ENCODE measurements around the gene RNF220.
"Not testable (repeated sequence)": the region's sequence is repeated elsewhere in the genome, so short reads cannot be mapped to it uniquely, and the experiment has no call there.

Gene RNF220

DNA sequence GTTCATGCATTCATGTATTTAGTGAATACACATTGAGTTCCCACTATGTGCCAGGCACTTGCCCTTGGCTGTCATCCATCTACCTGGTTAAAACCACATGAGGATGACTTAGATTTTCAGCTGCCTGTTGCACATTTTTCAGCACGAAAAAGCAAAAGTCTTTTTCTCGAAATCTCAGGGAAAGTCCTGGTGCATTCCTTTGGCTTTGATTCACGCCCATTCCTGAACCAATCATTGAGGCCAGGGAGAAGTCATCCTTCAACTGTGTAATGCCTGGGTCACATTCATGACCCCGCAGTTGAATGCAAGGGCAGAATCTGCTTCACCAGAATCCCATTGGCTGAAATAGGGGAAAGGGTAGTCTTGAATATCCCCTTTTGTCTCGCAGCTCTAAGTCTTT, 84.4 kb downstream of the RNF220 start:
- no peak for DNase-seq (ENCODE audit: low read depth)
- TF ChIP-seq, protein P1, sequence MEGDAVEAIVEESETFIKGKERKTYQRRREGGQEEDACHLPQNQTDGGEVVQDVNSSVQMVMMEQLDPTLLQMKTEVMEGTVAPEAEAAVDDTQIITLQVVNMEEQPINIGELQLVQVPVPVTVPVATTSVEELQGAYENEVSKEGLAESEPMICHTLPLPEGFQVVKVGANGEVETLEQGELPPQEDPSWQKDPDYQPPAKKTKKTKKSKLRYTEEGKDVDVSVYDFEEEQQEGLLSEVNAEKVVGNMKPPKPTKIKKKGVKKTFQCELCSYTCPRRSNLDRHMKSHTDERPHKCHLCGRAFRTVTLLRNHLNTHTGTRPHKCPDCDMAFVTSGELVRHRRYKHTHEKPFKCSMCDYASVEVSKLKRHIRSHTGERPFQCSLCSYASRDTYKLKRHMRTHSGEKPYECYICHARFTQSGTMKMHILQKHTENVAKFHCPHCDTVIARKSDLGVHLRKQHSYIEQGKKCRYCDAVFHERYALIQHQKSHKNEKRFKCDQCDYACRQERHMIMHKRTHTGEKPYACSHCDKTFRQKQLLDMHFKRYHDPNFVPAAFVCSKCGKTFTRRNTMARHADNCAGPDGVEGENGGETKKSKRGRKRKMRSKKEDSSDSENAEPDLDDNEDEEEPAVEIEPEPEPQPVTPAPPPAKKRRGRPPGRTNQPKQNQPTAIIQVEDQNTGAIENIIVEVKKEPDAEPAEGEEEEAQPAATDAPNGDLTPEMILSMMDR (conservative IDR thresholded peaks at IDR 0.05; ENCODE audit: low read length), result no peak
- H3K4me3 ChIP-seq (ENCODE audit: low read length), result no peak overlapping the region

DNA sequence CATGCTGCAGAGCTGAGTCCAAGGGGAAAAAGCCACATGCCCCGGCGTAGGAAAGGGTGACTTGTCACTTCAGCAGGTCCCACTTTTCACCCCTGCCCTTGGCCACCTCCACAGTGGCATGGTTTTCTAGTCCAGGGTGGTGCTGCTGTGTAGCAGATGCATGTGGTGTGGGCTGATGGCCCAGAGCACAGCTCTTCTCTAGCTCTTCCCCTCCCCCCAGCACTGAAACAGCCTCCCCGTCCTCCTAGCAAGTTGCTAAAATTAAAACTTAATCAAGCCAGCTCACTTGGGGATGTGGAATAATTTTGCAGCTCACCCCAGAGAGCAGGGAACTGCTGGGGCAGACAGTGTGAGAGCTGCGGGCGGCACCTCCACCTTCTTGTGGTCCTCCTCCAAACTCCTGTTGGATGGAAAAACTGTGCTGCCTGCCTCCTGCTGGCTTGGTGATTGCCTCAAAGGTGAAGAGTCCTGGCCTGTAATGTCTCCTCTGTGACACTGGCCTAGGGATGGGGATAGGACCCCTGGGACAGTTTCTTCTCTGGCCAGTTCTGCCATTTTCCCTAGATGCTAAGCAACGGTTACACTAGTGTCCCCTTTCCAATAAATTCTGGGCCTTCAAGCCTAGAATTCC, 91.6 kb downstream of the RNF220 start:
- TF ChIP-seq, protein P1 (conservative IDR thresholded peaks at IDR 0.05; ENCODE audit: low read length), result no peak
- no peak for DNase-seq (ENCODE audit: low read depth)

DNA sequence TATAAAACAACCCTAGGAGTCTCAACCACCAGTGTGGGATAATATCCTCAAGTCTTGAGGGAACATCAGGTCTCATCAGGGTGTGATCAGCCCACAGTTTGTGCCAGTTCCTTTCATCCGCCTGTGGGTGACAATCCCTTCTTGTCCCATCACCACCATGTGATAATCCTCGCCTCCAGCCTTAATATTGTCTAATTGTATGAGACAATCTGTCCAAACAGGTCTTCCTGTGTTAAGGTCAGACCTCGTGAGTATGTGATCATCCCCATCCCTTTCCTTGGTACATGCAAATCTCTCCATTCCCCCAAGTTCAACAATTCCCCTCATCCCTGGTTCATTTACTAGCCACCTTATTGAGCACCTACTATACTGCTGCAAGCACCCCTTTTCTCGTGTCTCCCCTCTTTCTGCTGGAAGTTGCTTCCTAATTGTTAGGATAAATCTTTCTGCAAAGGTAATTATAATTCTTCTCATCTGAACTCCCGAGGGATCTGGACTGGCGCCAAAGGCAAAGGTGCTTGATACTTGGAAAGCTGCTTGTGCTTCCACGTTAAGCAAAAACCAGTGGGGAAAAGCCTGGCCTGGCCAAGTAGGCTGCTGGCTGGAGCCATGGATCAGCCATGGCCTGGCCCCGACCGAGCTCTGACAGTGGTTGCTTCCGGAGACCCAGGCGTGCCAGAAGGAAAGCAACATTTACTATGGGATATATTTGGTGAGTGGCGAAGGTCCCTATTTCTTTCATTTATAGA, 92.5 kb downstream of the RNF220 start:
- no peak overlapping the region for H3K4me3 ChIP-seq (ENCODE audit: low read length)
- DNase-seq (ENCODE audit: low read depth), result no peak
- TF ChIP-seq, protein P1 (conservative IDR thresholded peaks at IDR 0.05; ENCODE audit: low read length), result no peak

More for the DNA sequence above, 91.6 kb downstream of the RNF220 start:
- no peak overlapping the region for H3K4me3 ChIP-seq (ENCODE audit: low read length)

DNA sequence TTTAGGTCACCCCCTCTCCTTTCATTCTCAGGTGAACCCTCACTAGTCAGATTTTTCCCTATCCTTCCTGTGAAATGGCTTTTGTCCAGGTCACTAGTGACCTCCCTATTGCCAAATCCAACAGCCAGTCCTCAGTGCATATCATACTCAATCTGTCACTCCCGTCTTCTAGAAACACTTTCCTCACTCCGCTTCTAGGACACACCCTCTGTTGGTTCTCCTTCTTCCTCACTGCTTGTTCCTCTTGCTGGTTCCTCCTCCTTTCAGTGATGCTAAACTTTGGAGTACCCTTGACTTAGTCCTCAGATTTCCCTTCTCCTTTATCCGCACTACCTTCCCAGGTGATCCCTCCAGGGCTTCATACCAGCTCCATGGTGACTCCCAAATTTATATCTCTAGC, 94.3 kb downstream of the RNF220 start:
- TF ChIP-seq, protein P1 (conservative IDR thresholded peaks at IDR 0.05; ENCODE audit: low read length), result no peak
- H3K4me3 ChIP-seq (ENCODE audit: low read length), result no peak overlapping the region

DNA sequence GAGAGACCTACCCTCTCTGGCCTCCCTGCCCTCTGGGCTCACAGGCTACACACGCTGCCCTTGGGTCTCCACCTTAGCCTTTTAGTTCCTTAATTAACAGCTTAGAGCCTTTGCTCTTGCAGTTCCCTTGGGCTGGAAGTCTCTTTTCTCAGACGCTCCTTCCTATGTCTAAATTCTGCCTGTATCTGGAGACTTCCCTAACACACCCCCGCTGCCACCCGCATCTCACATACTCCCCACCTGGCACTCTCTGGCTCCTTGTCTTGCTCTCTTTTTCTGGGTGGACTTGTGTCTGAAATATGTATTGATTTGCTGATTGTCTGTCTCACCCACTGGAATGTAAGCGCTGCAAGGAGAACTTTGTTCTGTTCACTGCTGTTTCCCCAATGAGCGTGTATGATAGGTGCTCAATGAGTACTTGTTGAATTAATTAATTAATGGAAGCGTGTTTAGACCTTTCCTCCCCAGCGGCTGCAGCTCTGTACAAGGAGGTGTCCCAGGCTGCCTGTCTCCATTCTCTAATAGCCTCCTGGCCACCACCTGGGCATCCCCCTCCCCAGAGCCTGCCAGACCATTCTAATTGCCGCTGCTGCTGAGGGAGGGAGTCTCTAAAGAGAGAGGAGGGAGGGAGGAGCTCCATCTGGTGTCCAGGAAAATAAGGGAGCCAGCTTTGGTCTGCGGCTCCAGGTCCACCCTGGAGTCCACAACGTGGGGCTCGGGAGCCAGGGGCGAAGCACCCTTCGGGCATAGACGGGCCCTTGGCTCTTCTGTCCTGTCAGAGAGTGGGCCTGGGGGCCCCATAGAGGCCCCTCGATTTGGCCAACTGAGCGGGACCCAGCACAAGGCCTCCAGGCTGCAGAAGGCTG, 95.4 kb downstream of the RNF220 start:
- H3K4me3 ChIP-seq (ENCODE audit: low read length), result no peak overlapping the region
- no peak for DNase-seq (ENCODE audit: low read depth)
- TF ChIP-seq, protein P1 (conservative IDR thresholded peaks at IDR 0.05; ENCODE audit: low read length), result 0 out of 2 replicates have a peak, but pooled peaks have one; percentile 10

More for the DNA sequence above, 94.3 kb downstream of the RNF220 start:
- no peak for DNase-seq (ENCODE audit: low read depth)

DNA sequence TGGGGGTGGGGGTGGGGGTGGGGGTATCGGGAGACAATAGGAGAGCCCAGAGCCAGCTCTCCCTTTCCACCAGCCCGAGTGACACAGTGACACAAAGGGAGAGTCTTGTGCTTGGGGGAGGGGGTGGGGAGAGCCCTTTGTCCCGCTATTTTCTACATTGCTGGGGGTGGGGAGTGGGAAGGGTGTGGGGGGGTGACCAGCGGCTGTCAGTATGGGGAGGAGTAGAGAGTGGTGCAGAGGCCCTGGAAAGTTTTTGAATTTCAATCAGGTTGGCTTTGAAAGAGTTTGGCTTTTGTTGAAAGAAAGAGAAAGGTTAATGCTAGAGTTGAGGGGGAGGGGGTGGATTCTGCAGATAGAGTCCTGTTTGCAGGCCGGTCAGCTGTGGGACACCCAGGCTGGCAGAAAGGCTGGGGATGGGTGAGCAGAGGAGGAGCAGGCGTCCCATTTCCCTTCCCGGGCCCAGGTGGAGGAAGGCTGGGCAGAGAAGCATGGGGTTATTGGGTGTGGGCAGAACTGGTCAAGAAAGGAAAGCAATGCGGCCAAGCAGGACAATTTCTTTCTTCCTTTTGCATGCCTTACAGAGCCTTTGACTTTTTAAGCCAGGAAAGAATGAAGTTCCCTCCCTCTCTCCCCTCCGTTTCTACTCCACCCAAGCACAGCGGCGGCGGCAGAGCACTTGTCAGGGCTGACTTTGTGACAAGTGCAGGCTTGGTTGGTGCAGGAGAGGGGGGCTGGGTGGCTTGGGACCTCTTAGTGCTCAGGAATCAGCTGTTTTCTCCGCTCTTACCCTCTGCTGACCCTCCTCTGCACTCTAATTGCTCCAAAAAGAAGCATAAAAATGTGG, 96.2 kb downstream of the RNF220 start:
- TF ChIP-seq, protein P1 (conservative IDR thresholded peaks at IDR 0.05; ENCODE audit: low read length), result no peak
- H3K4me3 ChIP-seq (ENCODE audit: low read length), result no peak overlapping the region
- DNase-seq (ENCODE audit: low read depth), result no peak

DNA sequence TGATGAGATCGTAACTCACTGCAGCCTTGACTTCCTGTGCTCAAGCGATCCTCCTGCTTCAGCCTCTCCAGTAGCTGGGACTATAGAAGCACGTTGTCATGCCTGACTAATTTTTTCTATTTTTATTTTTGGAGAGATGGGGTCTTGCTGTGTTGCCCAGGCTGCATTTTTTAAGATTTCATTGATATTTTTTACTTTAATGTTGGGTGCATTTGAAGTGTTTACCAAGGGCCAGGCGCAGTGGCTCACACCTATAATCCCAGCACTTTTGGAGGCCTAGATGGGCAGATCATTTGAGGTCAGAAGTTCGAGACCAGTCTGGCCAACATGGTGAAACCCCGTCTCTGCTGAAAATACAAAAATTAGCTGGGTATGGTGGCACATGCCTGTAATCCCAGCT, 97.8 kb downstream of the RNF220 start:
- DNase-seq (ENCODE audit: low read depth); H3K4me3 ChIP-seq (ENCODE audit: low read length): not testable (repeated sequence)
